HL-60 (cell line): ENCODE measurements around the gene ITIH6.
"Not testable (repeated sequence)": the region's sequence is repeated elsewhere in the genome, so short reads cannot be mapped to it uniquely, and the experiment has no call there.

ENCODE experiments used
- GABPA ChIP-seq: IDR thresholded peaks from 2 replicates; pipeline ENCODE4 v1.6.1; 2012; ENCODE audit warnings: low read depth
- POLR2AphosphoS5 ChIP-seq: IDR thresholded peaks from 2 replicates; pipeline ENCODE4 v1.6.1; 2012; ENCODE audit warnings: low read depth
- REST ChIP-seq: IDR thresholded peaks from 2 replicates; pipeline ENCODE4 v1.6.1; 2012; ENCODE audit warnings: low read depth; ENCODE audit not compliant: insufficient replicate concordance
- TF ChIP-seq, protein P1 (sequence below): IDR thresholded peaks from one replicate; pipeline ENCODE4 v1.5.1; 2011; ENCODE audit warnings: low read length, control low read depth, inconsistent platforms; ENCODE audit not compliant: insufficient read depth

DNA sequence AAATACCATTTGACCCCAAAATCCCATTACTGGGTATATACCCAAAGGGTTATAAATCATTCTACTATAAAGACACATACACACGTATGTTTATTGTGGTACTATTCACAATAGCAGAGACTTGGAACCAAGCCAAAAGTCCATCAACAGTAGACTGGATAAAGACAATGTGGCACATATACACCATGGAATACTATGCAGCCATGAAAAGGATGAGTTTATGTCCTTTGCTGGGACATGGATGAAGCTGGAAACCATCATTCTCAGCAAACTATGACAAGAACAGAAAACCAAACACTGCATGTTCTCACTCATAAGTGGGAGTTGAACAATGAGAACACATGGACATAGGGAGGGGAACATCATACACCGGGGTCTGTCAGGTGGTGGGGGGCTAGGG is 49.6 kb upstream of the ITIH6 start:
- TF ChIP-seq, protein P1, sequence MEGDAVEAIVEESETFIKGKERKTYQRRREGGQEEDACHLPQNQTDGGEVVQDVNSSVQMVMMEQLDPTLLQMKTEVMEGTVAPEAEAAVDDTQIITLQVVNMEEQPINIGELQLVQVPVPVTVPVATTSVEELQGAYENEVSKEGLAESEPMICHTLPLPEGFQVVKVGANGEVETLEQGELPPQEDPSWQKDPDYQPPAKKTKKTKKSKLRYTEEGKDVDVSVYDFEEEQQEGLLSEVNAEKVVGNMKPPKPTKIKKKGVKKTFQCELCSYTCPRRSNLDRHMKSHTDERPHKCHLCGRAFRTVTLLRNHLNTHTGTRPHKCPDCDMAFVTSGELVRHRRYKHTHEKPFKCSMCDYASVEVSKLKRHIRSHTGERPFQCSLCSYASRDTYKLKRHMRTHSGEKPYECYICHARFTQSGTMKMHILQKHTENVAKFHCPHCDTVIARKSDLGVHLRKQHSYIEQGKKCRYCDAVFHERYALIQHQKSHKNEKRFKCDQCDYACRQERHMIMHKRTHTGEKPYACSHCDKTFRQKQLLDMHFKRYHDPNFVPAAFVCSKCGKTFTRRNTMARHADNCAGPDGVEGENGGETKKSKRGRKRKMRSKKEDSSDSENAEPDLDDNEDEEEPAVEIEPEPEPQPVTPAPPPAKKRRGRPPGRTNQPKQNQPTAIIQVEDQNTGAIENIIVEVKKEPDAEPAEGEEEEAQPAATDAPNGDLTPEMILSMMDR, result not testable (repeated sequence)
- not testable (repeated sequence) for TF ChIP-seq REST, POLR2AphosphoS5, GABPA
